Ishikawa (cell line): Measurements from ENCODE around the gene POLR3C.

ENCODE experiments used
- CEBPB ChIP-seq: IDR thresholded peaks from 2 replicates; pipeline ENCODE4 v1.6.1; 2012
- CREB1 ChIP-seq: IDR thresholded peaks from 2 replicates; pipeline ENCODE4 v1.6.1; 2012; ENCODE audit warnings: low read depth
- EGR1 ChIP-seq: IDR thresholded peaks from 2 replicates; pipeline ENCODE4 v1.6.1; 2012
- EP300 ChIP-seq: IDR thresholded peaks from 2 replicates; pipeline ENCODE4 v1.6.1; 2012; ENCODE audit warnings: borderline replicate concordance
- MAX ChIP-seq: IDR thresholded peaks from 2 replicates; pipeline ENCODE4 v1.6.1; 2012
- NFIC ChIP-seq: IDR thresholded peaks from 2 replicates; pipeline ENCODE4 v1.6.1; 2012
- RAD21 ChIP-seq: IDR thresholded peaks from 2 replicates; pipeline ENCODE4 v1.6.1; 2012; ENCODE audit warnings: low read depth
- TAF1 ChIP-seq: IDR thresholded peaks from 2 replicates; pipeline ENCODE4 v1.6.1; 2012; ENCODE audit warnings: low read depth, mild to moderate bottlenecking
- TCF12 ChIP-seq: IDR thresholded peaks from 2 replicates; pipeline ENCODE4 v1.6.1; 2012; ENCODE audit warnings: low read depth
- YY1 ChIP-seq: IDR thresholded peaks from 2 replicates; pipeline ENCODE4 v1.6.1; 2012; ENCODE audit warnings: low read depth
- ZBTB7A ChIP-seq: IDR thresholded peaks from 2 replicates; pipeline ENCODE4 v1.6.1; 2012; ENCODE audit warnings: low read depth
- TF ChIP-seq, protein P1 (sequence below): IDR thresholded peaks from 2 replicates; pipeline ENCODE4 v1.6.1; 2012; ENCODE audit warnings: low read depth, mild to moderate bottlenecking
- TF ChIP-seq, protein P2 (sequence below): IDR thresholded peaks from 2 replicates; pipeline ENCODE4 v1.6.1; 2012

DNA sequence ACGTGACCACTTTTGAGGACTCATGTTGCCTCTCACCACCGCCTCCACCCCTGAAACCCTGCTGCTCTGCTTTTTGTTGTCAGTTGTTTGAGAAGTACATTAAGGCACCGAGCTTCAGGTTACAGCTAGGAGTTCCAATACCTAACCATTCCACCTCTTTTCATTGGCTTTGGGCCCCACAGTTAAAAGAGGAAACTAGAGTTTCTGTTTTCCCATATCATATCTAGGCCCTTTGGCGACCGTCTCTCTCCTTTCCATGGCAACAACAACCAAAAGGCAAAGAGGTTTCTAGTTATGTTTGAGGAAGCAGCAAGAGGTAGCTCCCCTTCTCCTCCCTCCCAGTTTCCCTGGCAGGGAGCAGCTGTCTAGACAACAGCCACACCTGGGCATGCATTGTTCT is 55.8 kb downstream of the POLR3C start:
- TF ChIP-seq, protein P1, sequence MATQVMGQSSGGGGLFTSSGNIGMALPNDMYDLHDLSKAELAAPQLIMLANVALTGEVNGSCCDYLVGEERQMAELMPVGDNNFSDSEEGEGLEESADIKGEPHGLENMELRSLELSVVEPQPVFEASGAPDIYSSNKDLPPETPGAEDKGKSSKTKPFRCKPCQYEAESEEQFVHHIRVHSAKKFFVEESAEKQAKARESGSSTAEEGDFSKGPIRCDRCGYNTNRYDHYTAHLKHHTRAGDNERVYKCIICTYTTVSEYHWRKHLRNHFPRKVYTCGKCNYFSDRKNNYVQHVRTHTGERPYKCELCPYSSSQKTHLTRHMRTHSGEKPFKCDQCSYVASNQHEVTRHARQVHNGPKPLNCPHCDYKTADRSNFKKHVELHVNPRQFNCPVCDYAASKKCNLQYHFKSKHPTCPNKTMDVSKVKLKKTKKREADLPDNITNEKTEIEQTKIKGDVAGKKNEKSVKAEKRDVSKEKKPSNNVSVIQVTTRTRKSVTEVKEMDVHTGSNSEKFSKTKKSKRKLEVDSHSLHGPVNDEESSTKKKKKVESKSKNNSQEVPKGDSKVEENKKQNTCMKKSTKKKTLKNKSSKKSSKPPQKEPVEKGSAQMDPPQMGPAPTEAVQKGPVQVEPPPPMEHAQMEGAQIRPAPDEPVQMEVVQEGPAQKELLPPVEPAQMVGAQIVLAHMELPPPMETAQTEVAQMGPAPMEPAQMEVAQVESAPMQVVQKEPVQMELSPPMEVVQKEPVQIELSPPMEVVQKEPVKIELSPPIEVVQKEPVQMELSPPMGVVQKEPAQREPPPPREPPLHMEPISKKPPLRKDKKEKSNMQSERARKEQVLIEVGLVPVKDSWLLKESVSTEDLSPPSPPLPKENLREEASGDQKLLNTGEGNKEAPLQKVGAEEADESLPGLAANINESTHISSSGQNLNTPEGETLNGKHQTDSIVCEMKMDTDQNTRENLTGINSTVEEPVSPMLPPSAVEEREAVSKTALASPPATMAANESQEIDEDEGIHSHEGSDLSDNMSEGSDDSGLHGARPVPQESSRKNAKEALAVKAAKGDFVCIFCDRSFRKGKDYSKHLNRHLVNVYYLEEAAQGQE = no peak
- TF ChIP-seq RAD21 = no peak
- TF ChIP-seq EGR1 = no peak
- TF ChIP-seq YY1 = no peak
- TF ChIP-seq EP300 = no peak
- TF ChIP-seq CREB1 = no peak
- peak; percentile 57 for TF ChIP-seq TCF12
- TF ChIP-seq TAF1 = no peak
- TF ChIP-seq MAX = no peak; the same call in 1 of the 2 replicates
- TF ChIP-seq, protein P2, sequence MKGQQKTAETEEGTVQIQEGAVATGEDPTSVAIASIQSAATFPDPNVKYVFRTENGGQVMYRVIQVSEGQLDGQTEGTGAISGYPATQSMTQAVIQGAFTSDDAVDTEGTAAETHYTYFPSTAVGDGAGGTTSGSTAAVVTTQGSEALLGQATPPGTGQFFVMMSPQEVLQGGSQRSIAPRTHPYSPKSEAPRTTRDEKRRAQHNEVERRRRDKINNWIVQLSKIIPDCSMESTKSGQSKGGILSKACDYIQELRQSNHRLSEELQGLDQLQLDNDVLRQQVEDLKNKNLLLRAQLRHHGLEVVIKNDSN = no peak
- no peak for TF ChIP-seq NFIC
- no peak for TF ChIP-seq ZBTB7A
- TF ChIP-seq CEBPB = no peak
